Breast epithelium (tissue), 4 donors: ENCODE results near the gene MTA1. TPM values are rescaled to one million over a fixed set of nuclear protein-coding genes. Genes with fewer than 3 reads are reported as not detected.

Experiments
- DNase-seq, 2 donors: peaks; one replicate each; pipeline ENCODE4 v3.0.0-alpha.2; 2019; ENCODE audit warnings: low spot score in 2 of 2
- H3K27ac ChIP-seq, 2 donors: fragments of 200-600 bp; sonication (generic) in 1 of 2; one replicate each; pipeline ENCODE4 v1.5.1; 2016 to 2019; ENCODE audit warnings: mild to moderate bottlenecking in 1 of 2
- H3K27me3 ChIP-seq, 2 donors: fragments of 200-600 bp; sonication (generic) in 1 of 2; one replicate each; pipeline versions ENCODE4 v1.5.1 to v1.6.0; 2017 to 2019; ENCODE audit warnings: control low read depth in 1 of 2, mild to moderate bottlenecking in 1 of 2
- H3K36me3 ChIP-seq: fragments of 200-600 bp; one replicate; pipeline ENCODE4 v1.5.1; 2019
- H3K4me1 ChIP-seq, 2 donors: fragments of 200-600 bp; sonication (generic); one replicate each; pipeline ENCODE4 v1.5.1; 2016 to 2019; ENCODE audit warnings: control low read depth in 1 of 2
- H3K4me3 ChIP-seq, 3 donors: fragments of 200-600 bp; sonication (generic); 1 replicate in 2 of 3; 2 replicates in 1 of 3; pipeline ENCODE4 v1.5.1; 2016 to 2019; ENCODE audit warnings: mild to moderate bottlenecking in 3 of 3, moderate library complexity in 2 of 3
- H3K9me3 ChIP-seq, 2 donors: fragments of 200-600 bp; sonication (generic) in 1 of 2; one replicate each; pipeline ENCODE4 v1.5.1; 2016 to 2019; ENCODE audit warnings: control low read depth in 1 of 2
- CTCF ChIP-seq, 3 donors: fragments of 450-650 bp; IDR thresholded peaks; one replicate each; pipeline ENCODE4 v1.5.1; 2016 to 2017; ENCODE audit warnings: antibody characterized with exemption in 3 of 3, mild to moderate bottlenecking in 3 of 3, moderate library complexity in 3 of 3
- POLR2A ChIP-seq: fragments of 450-650 bp; IDR thresholded peaks from one replicate; pipeline ENCODE4 v1.6.1; 2016; ENCODE audit warnings: antibody characterized with exemption, mild to moderate bottlenecking, moderate library complexity
- POLR2AphosphoS5 ChIP-seq, 3 donors: sonication (generic); formaldehyde crosslinking; IDR thresholded peaks; one replicate each; pipeline ENCODE4 v1.6.1; 2017; ENCODE audit warnings: antibody characterized with exemption in 3 of 3
- intact Hi-C: fragments of 100-400 bp; cut with DNase I; formaldehyde crosslinking; loops from one replicate; pipeline ENCODE4 v1.15.1; 2023; ENCODE audit warnings: low total_unique reads
- total RNA-seq, 3 donors: library from RNA; depleted of rRNA; stranded (reverse); fragments of >200 nt; gene quantifications; one replicate each; pipeline ENCODE4 v1.1.0, GENCODE V29; 2016

MTA1 gene
- total RNA-seq, 3 donors from 2014 or later, result 50.7 to 70.1 (median 68.8) TPM

GRCh38 chr14:105455766-105456660 lies 36.4 kb downstream of the MTA1 start:
- H3K9me3 ChIP-seq, result no peaks in the 10 kb centered on the region
- H3K27ac ChIP-seq, result no peak overlapping the region
- H3K27me3 ChIP-seq, result no peaks in the 10 kb centered on the region
- intact Hi-C loops, result no loop called here
- TF ChIP-seq POLR2A, result no peak
- TF ChIP-seq POLR2AphosphoS5 (IDR thresholded peaks at IDR 0.05), result no peak
- TF ChIP-seq CTCF (IDR thresholded peaks at IDR 0.05), result no peak
- no peaks in the 10 kb centered on the region for H3K36me3 ChIP-seq
- H3K4me3 ChIP-seq, result no peak overlapping the region
- no peak for DNase-seq
- H3K4me1 ChIP-seq, result no peaks in the 10 kb centered on the region

- Histone ChIP-seq H3K27me3 (no peaks in the 10 kb centered on the region), H3K4me1 (no peaks in the 10 kb centered on the region), H3K4me3 (no peak overlapping the region), H3K27ac (no peak overlapping the region), H3K9me3 (no peaks in the 10 kb centered on the region), H3K36me3 (no peaks in the 10 kb centered on the region)
- TF ChIP-seq POLR2A (no peak), POLR2AphosphoS5 (IDR thresholded peaks at IDR 0.05) (no peak), CTCF (IDR thresholded peaks at IDR 0.05) (no peak)
- no peak for DNase-seq
- intact Hi-C loops, result no loop called here
Observed at GRCh38 chr14:105456736-105457617, 37.4 kb downstream of the MTA1 start.

- no peaks in the 10 kb centered on the region for H3K36me3 ChIP-seq
- no peak for DNase-seq
- no peak for TF ChIP-seq POLR2AphosphoS5 (IDR thresholded peaks at IDR 0.05)
- TF ChIP-seq POLR2A, result no peak
- no peak for TF ChIP-seq CTCF (IDR thresholded peaks at IDR 0.05)
- H3K4me3 ChIP-seq, result no peak overlapping the region
- no peaks in the 10 kb centered on the region for H3K9me3 ChIP-seq
- no peaks in the 10 kb centered on the region for H3K4me1 ChIP-seq
- intact Hi-C loops, result no loop called here
- no peaks in the 10 kb centered on the region for H3K27me3 ChIP-seq
- H3K27ac ChIP-seq, result no peak overlapping the region
Observed at GRCh38 chr14:105458010-105458409, 38.4 kb downstream of the MTA1 start.

GRCh38 chr14:105458571-105458970 lies 38.9 kb downstream of the MTA1 start:
- Histone ChIP-seq H3K9me3 (no peaks in the 10 kb centered on the region), H3K4me1 (no peaks in the 10 kb centered on the region), H3K27me3 (no peaks in the 10 kb centered on the region), H3K4me3 (no peak overlapping the region), H3K36me3 (no peaks in the 10 kb centered on the region), H3K27ac (no peak overlapping the region)
- DNase-seq, result no peak
- intact Hi-C loops, result no loop called here
- TF ChIP-seq POLR2AphosphoS5 (IDR thresholded peaks at IDR 0.05) (no peak), POLR2A (no peak), CTCF (IDR thresholded peaks at IDR 0.05) (no peak)

- Histone ChIP-seq H3K36me3 (no peaks in the 10 kb centered on the region), H3K27ac (no peak overlapping the region), H3K4me3 (no peak overlapping the region), H3K4me1 (no peaks in the 10 kb centered on the region), H3K9me3 (no peaks in the 10 kb centered on the region), H3K27me3 (no peaks in the 10 kb centered on the region)
- TF ChIP-seq CTCF (IDR thresholded peaks at IDR 0.05), result no peak
- no peak for TF ChIP-seq POLR2A
- no peak for TF ChIP-seq POLR2AphosphoS5 (IDR thresholded peaks at IDR 0.05)
- intact Hi-C loops, result no loop called here
- no peak for DNase-seq
Observed at GRCh38 chr14:105460116-105460515, 40.5 kb downstream of the MTA1 start.
